HCT116 (cell line): ENCODE measurements around the gene CCDC106. TPM values are rescaled to one million over a fixed set of nuclear protein-coding genes. Genes with fewer than 3 reads are reported as not detected.

Source experiments
- ATAC-seq: fragments of 200-7000 bp; cut with Tn5 transposase; 2 replicates; pipeline ENCODE4 v1.9.1; 2020; ENCODE audit warnings: mild to moderate bottlenecking, moderate library complexity
- BruUV-seq: library from RNA; stranded (reverse); fragments of 400-500 nt; replicated peaks from 2 replicates; lab custom pipeline; 2021; lab: Mats Ljungman, UMichigan
- CTCF ChIA-PET: fragments of 300-600 bp; sonication (Branson Sonifier 250); formaldehyde crosslinking; loops from one replicate; lab custom pipeline; 2021; ENCODE audit warnings: antibody characterized with exemption; lab: Charles Lee
- POLR2A ChIA-PET: fragments of 300-600, 350-600 bp; sonication (Branson Sonifier 250); formaldehyde crosslinking; loops from one replicate; lab custom pipeline; 2021; ENCODE audit warnings: antibody characterized with exemption; lab: Charles Lee
- RAD21 ChIA-PET, 2 experiments: fragments of 300-600 bp; sonication (Branson Sonifier 250); formaldehyde crosslinking; loops; one replicate each; lab custom pipeline; 2023; ENCODE audit warnings: low total read pairs in 2 of 2; ENCODE audit not compliant: uncharacterized antibody in 2 of 2, unreplicated experiment in 2 of 2, low non-redundant PET in 1 of 2; lab: Charles Lee
- DNase-seq: peaks from one replicate; pipeline ENCODE4 v3.0.0-alpha.2; 2010; ENCODE audit warnings: low read depth, low spot score
- H2AFZ ChIP-seq: fragments of 200-600 bp; shearing (Covaris generic), sonication (generic); 2 replicates; pipeline ENCODE4 v1.6.1; 2017; ENCODE audit warnings: low read depth, mixed run types, mixed read lengths, antibody characterized with exemption, low read length; ENCODE audit not compliant: poor library complexity, severe bottlenecking
- H3K27ac ChIP-seq: 2 replicates; pipeline ENCODE4 v1.5.1; 2012; ENCODE audit warnings: low read depth, low read length
- H3K27me3 ChIP-seq: fragments of 200-600 bp; sonication (generic); 2 replicates; pipeline ENCODE4 v1.6.1; 2016; ENCODE audit warnings: mixed run types, low read length, mixed read lengths; ENCODE audit not compliant: insufficient read depth
- H3K36me3 ChIP-seq, 2 experiments: fragments of 200-500 bp in 1 of 2; fragments of 200-600 bp in 1 of 2; sonication (Bioruptor generic) in 1 of 2; sonication (generic) in 1 of 2; 2 replicates each; pipeline versions ENCODE4 v1.5.1 to v1.6.1; 2014 to 2016; ENCODE audit warnings: low read length in 2 of 2, inconsistent platforms in 1 of 2, mixed read lengths in 1 of 2, mixed run types in 1 of 2; ENCODE audit not compliant: insufficient read depth in 2 of 2, control insufficient read depth in 1 of 2
- H3K4me1 ChIP-seq, 2 experiments: fragments of 200-600 bp in 1 of 2; sonication (generic) in 1 of 2; 2 replicates each; pipeline versions ENCODE4 v1.5.1 to v1.6.1; 2012 to 2017; ENCODE audit warnings: low read length in 2 of 2, inconsistent platforms in 1 of 2, mild to moderate bottlenecking in 1 of 2, mixed read lengths in 1 of 2, mixed run types in 1 of 2, moderate library complexity in 1 of 2; ENCODE audit not compliant: insufficient read depth in 2 of 2, control insufficient read depth in 1 of 2
- H3K4me2 ChIP-seq: fragments of 200-600 bp; sonication (generic); 2 replicates; pipeline ENCODE4 v1.6.1; 2017; ENCODE audit warnings: mixed run types, low read length, mixed read lengths
- H3K4me3 ChIP-seq, 2 experiments: fragments of 200-600 bp in 1 of 2; sonication (generic) in 1 of 2; replicated peaks in 1 of 2; 2 replicates each; pipeline ENCODE4 v1.5.1; 2011 to 2016; ENCODE audit warnings: low read length in 2 of 2, control low read depth in 1 of 2, low read depth in 1 of 2, mild to moderate bottlenecking in 1 of 2, mixed read lengths in 1 of 2, mixed run types in 1 of 2
- H3K79me2 ChIP-seq: fragments of 200-600 bp; sonication (generic); 2 replicates; pipeline ENCODE4 v1.6.1; 2017; ENCODE audit warnings: mild to moderate bottlenecking, mixed run types, low read length, moderate library complexity, mixed read lengths; ENCODE audit not compliant: insufficient read depth
- H3K9ac ChIP-seq: fragments of 200-600 bp; sonication (generic); 2 replicates; pipeline ENCODE4 v1.6.1; 2016; ENCODE audit warnings: low read length, mixed read lengths
- H3K9me2 ChIP-seq: fragments of 200-600 bp; sonication (generic), shearing (Covaris generic); 2 replicates; pipeline ENCODE4 v1.6.1; 2017; ENCODE audit warnings: mixed run types, mild to moderate bottlenecking, moderate library complexity; ENCODE audit not compliant: insufficient read depth
- H3K9me3 ChIP-seq, 2 experiments: fragments of 200-500 bp in 1 of 2; fragments of 200-600 bp in 1 of 2; sonication (Bioruptor generic) in 1 of 2; sonication (generic) in 1 of 2; 2 replicates each; pipeline ENCODE4 v1.6.1; 2014 to 2017; ENCODE audit warnings: low read length in 2 of 2, mixed read lengths in 2 of 2, inconsistent platforms in 1 of 2, low read depth in 1 of 2, mild to moderate bottlenecking in 1 of 2, mixed run types in 1 of 2, moderate library complexity in 1 of 2; ENCODE audit not compliant: control insufficient read depth in 1 of 2, insufficient read depth in 1 of 2
- H4K20me1 ChIP-seq: fragments of 200-600 bp; sonication (generic), shearing (Covaris generic); 2 replicates; pipeline ENCODE4 v1.6.1; 2017; ENCODE audit warnings: mixed run types, mild to moderate bottlenecking, moderate library complexity; ENCODE audit not compliant: insufficient read depth
- CBX3 ChIP-seq: IDR thresholded peaks from 2 replicates; pipeline ENCODE4 v1.6.1; 2012; ENCODE audit warnings: low read depth
- CEBPB ChIP-seq: IDR thresholded peaks from 2 replicates; pipeline ENCODE4 v1.6.1; 2012; ENCODE audit warnings: low read depth
- EGR1 ChIP-seq: IDR thresholded peaks from 2 replicates; pipeline ENCODE4 v1.6.1; 2012; ENCODE audit warnings: low read depth
- ELF1 ChIP-seq: IDR thresholded peaks from 2 replicates; pipeline ENCODE4 v1.6.1; 2012; ENCODE audit warnings: low read depth, borderline replicate concordance
- FOSL1 ChIP-seq: IDR thresholded peaks from 2 replicates; pipeline ENCODE4 v1.6.1; 2012; ENCODE audit warnings: low read depth
- JUND ChIP-seq: IDR thresholded peaks from 2 replicates; pipeline ENCODE4 v1.6.1; 2012
- POLR2A ChIP-seq: IDR thresholded peaks from 2 replicates; pipeline ENCODE4 v1.7.0; 2011; ENCODE audit warnings: borderline replicate concordance; ENCODE audit not compliant: insufficient read depth, insufficient read length; ENCODE audit errors: extremely low read depth
- RAD21 ChIP-seq: IDR thresholded peaks from 2 replicates; pipeline ENCODE4 v1.6.1; 2012; ENCODE audit warnings: low read depth, mild to moderate bottlenecking
- REST ChIP-seq: IDR thresholded peaks from 2 replicates; pipeline ENCODE4 v1.6.1; 2012; ENCODE audit warnings: low read depth
- SP1 ChIP-seq: IDR thresholded peaks from 2 replicates; pipeline ENCODE4 v1.6.1; 2012; ENCODE audit warnings: low read depth
- SRF ChIP-seq: IDR thresholded peaks from 2 replicates; pipeline ENCODE4 v1.6.1; 2012; ENCODE audit warnings: low read depth
- YY1 ChIP-seq: IDR thresholded peaks from 2 replicates; pipeline ENCODE4 v1.6.1; 2011; ENCODE audit warnings: low read length, low read depth, moderate library complexity, mild to moderate bottlenecking; ENCODE audit not compliant: insufficient replicate concordance; ENCODE audit errors: extremely low read depth
- ZBTB33 ChIP-seq: IDR thresholded peaks from 2 replicates; pipeline ENCODE4 v1.6.1; 2011; ENCODE audit warnings: mild to moderate bottlenecking, low read length, moderate library complexity; ENCODE audit not compliant: insufficient replicate concordance; ENCODE audit errors: extremely low read depth
- ZFX ChIP-seq: fragments of 450-650 bp; IDR thresholded peaks from 2 replicates; pipeline ENCODE4 v1.6.1; 2017
- ZNF274 ChIP-seq: fragments of 200-500 bp; sonication (Bioruptor generic); IDR thresholded peaks from 2 replicates; pipeline ENCODE4 v1.6.1; 2014; ENCODE audit warnings: mild to moderate bottlenecking, low read depth, low read length, inconsistent platforms
- intact Hi-C: fragments of 100-400 bp; cut with micrococcal nuclease; formaldehyde crosslinking; loops from 2 replicates; pipeline ENCODE4 v1.10.0; 2022
- total RNA-seq: library from RNA; stranded (reverse); gene quantifications from one replicate; pipeline ENCODE4 v1.2.1, GENCODE V29; 2021; ENCODE audit not compliant: unreplicated experiment

The CCDC106 gene
- total RNA-seq, 1 experiment from 2014 or later, result 1.0 TPM

- no peak for TF ChIP-seq ZNF274
Observed at GRCh38 chr19:55658846-55659459, 10.9 kb downstream of the CCDC106 start (continued).

- Histone ChIP-seq H3K4me2 (no peak overlapping the region), H3K27ac (no peak overlapping the region), H2AFZ (no peak overlapping the region), H3K27me3 (no peaks in the 10 kb centered on the region), H4K20me1 (no peaks in the 10 kb centered on the region; the same call in 1 of the 2 replicates), H3K36me3 (peaks cover 48 to 57% of the 10 kb centered on the region in 2 experiments; a peak in 3 of 4 replicates), H3K79me2 (peaks cover 96% of the 10 kb centered on the region), H3K9me2 (no peaks in the 10 kb centered on the region), H3K4me3 (no peak overlapping the region), H3K9ac (no peak overlapping the region), H3K9me3 (no peaks in the 10 kb centered on the region), H3K4me1 (peaks cover 13 to 19% of the 10 kb centered on the region in 2 experiments; a peak in 3 of 4 replicates)
- intact Hi-C loops, result no loop called here
- no peak for ATAC-seq
- no TSS peak for BruUV-seq
- ChIA-PET POLR2A (no interaction called here), CTCF (no interaction called here), RAD21 (no interaction called here)
- TF ChIP-seq POLR2A, result no peak
- no peak for TF ChIP-seq ZFX
- no peak for TF ChIP-seq FOSL1
- no peak for TF ChIP-seq SP1
- TF ChIP-seq YY1, result no peak
- no peak for TF ChIP-seq RAD21
- TF ChIP-seq ZBTB33, result no peak
- TF ChIP-seq ELF1, result no peak
- no peak for TF ChIP-seq CBX3
- no peak for TF ChIP-seq JUND
- no peak for TF ChIP-seq EGR1
- no peak for TF ChIP-seq SRF
- TF ChIP-seq CEBPB, result no peak
- no peak for TF ChIP-seq REST
- no peak for DNase-seq
Observed at GRCh38 chr19:55659822-55660221, 11.8 kb downstream of the CCDC106 start.
